Hepatocyte (in vitro differentiated cells): ENCODE results near the gene GALNT13.

ENCODE experiments used
- CTCF ChIP-seq: fragments of 200-600 bp; sonication (generic); IDR thresholded peaks from 2 replicates; pipeline ENCODE4 v1.5.1; 2016; ENCODE audit warnings: antibody characterized with exemption, mild to moderate bottlenecking; ENCODE audit not compliant: poor library complexity
- EZH2 ChIP-seq: fragments of 200-600 bp; sonication (generic); IDR thresholded peaks from 2 replicates; pipeline ENCODE4 v1.6.1; 2016; ENCODE audit warnings: antibody characterized with exemption, mild to moderate bottlenecking, borderline replicate concordance
- EZH2phosphoT487 ChIP-seq: fragments of 200-600 bp; sonication (generic); IDR thresholded peaks from one replicate; pipeline ENCODE4 v1.6.1; 2018; ENCODE audit warnings: antibody characterized with exemption, mild to moderate bottlenecking, low read depth, moderate library complexity; ENCODE audit not compliant: unreplicated experiment, severe bottlenecking

- TF ChIP-seq CTCF = no peak
- no peak for TF ChIP-seq EZH2phosphoT487
- TF ChIP-seq EZH2 = no peak
Measured at GRCh38 chr2:153953761-153954160, 82.0 kb downstream of the GALNT13 start.
